CD14-positive monocyte (primary cell): ENCODE measurements around the gene CXCL17. TPM values are rescaled to one million over a fixed set of nuclear protein-coding genes. Genes with fewer than 3 reads are reported as not detected.

Source experiments
- DNase-seq, 3 donors: peaks; one replicate each; pipeline ENCODE4 v3.0.0-alpha.2; 2011 to 2022
- H2AFZ ChIP-seq: 2 replicates; pipeline ENCODE4 v1.6.0; 2012; ENCODE audit warnings: mild to moderate bottlenecking, low read depth, low read length, inconsistent platforms; ENCODE audit not compliant: insufficient read depth, poor library complexity, severe bottlenecking
- H3K27ac ChIP-seq, 2 donors: 1 replicate in 1 of 2; 2 replicates in 1 of 2; pipeline ENCODE4 v1.5.1; 2012 to 2013; ENCODE audit warnings: low read length in 2 of 2, control low read depth in 1 of 2, inconsistent platforms in 1 of 2, low read depth in 1 of 2, mild to moderate bottlenecking in 1 of 2
- H3K27me3 ChIP-seq, 2 donors: one replicate each; pipeline versions ENCODE4 v1.6.0 to v1.6.1; 2011 to 2013; ENCODE audit warnings: low read length in 2 of 2; ENCODE audit not compliant: control insufficient read depth in 2 of 2, insufficient read depth in 2 of 2
- H3K36me3 ChIP-seq, 2 donors: replicated peaks in 1 of 2; 1 replicate in 1 of 2; 2 replicates in 1 of 2; pipeline versions ENCODE4 v1.5.1 to v1.6.1; 2012 to 2013; ENCODE audit warnings: low read length in 2 of 2, control low read depth in 1 of 2, inconsistent platforms in 1 of 2, mild to moderate bottlenecking in 1 of 2; ENCODE audit not compliant: insufficient read depth in 2 of 2, control insufficient read depth in 1 of 2
- H3K4me1 ChIP-seq, 2 donors: 1 replicate in 1 of 2; 2 replicates in 1 of 2; pipeline versions ENCODE4 v1.5.1 to v1.6.1; 2012 to 2013; ENCODE audit warnings: low read length in 2 of 2, control low read depth in 1 of 2, inconsistent platforms in 1 of 2, mild to moderate bottlenecking in 1 of 2, moderate library complexity in 1 of 2; ENCODE audit not compliant: insufficient read depth in 2 of 2, control insufficient read depth in 1 of 2
- H3K4me2 ChIP-seq: replicated peaks from 2 replicates; pipeline ENCODE3; 2012; ENCODE audit warnings: low read length, moderate library complexity, mild to moderate bottlenecking; ENCODE audit not compliant: poor library complexity, severe bottlenecking; ENCODE audit errors: extremely low read depth
- H3K4me3 ChIP-seq, 3 experiments: fragments of 200-600 bp in 1 of 3; sonication (generic) in 1 of 3; replicated peaks in 1 of 3; 1 replicate in 2 of 3; 2 replicates in 1 of 3; pipeline ENCODE4 v1.5.1; 2011 to 2013; ENCODE audit warnings: low read length in 3 of 3, mild to moderate bottlenecking in 3 of 3, control low read depth in 2 of 3, low read depth in 2 of 3, inconsistent platforms in 1 of 3, moderate library complexity in 1 of 3
- H3K79me2 ChIP-seq: 2 replicates; pipeline ENCODE4 v1.6.0; 2012; ENCODE audit warnings: mild to moderate bottlenecking, control low read depth, inconsistent platforms, low read length, moderate library complexity; ENCODE audit not compliant: insufficient read depth
- H3K9ac ChIP-seq: 2 replicates; pipeline ENCODE4 v1.6.0; 2017; ENCODE audit warnings: low read length, mild to moderate bottlenecking; ENCODE audit not compliant: insufficient read depth, poor library complexity, severe bottlenecking
- H3K9me3 ChIP-seq, 2 donors: replicated peaks in 1 of 2; 1 replicate in 1 of 2; 2 replicates in 1 of 2; pipeline versions ENCODE4 v1.5.1 to v1.6.1; 2012 to 2013; ENCODE audit warnings: low read length in 2 of 2, control low read depth in 1 of 2; ENCODE audit not compliant: control insufficient read depth in 1 of 2, insufficient read depth in 1 of 2
- H4K20me1 ChIP-seq: 2 replicates; pipeline ENCODE4 v1.6.0; 2012; ENCODE audit warnings: mild to moderate bottlenecking, low read length, control low read depth, moderate library complexity; ENCODE audit not compliant: insufficient read depth
- H3K27ac Mint-ChIP-seq, 7 donors: one replicate each; pipeline ENCODE4 v1.8.0; 2020; ENCODE audit warnings: mild to moderate bottlenecking in 7 of 7, mixed read lengths in 7 of 7, moderate library complexity in 6 of 7, inconsistent platforms in 2 of 7
- H3K27me3 Mint-ChIP-seq, 3 donors: one replicate each; pipeline ENCODE4 v1.8.0; 2021 to 2022; ENCODE audit warnings: low read depth in 3 of 3, mild to moderate bottlenecking in 3 of 3, mixed read lengths in 3 of 3, moderate library complexity in 3 of 3, inconsistent platforms in 1 of 3
- H3K36me3 Mint-ChIP-seq, 2 donors: one replicate each; pipeline ENCODE4 v1.8.0; 2020; ENCODE audit warnings: mixed read lengths in 2 of 2, inconsistent platforms in 1 of 2, mild to moderate bottlenecking in 1 of 2
- H3K4me1 Mint-ChIP-seq: one replicate; pipeline ENCODE4 v1.8.0; 2020; ENCODE audit warnings: mild to moderate bottlenecking, mixed read lengths
- H3K4me3 Mint-ChIP-seq, 2 donors: one replicate each; pipeline ENCODE4 v1.8.0; 2020; ENCODE audit warnings: mild to moderate bottlenecking in 2 of 2, mixed read lengths in 2 of 2, moderate library complexity in 1 of 2
- H3K9me3 Mint-ChIP-seq, 7 donors: one replicate each; pipeline ENCODE4 v1.8.0; 2020 to 2022; ENCODE audit warnings: mixed read lengths in 7 of 7, mild to moderate bottlenecking in 6 of 7, moderate library complexity in 6 of 7, inconsistent platforms in 2 of 7
- CTCF ChIP-seq: fragments of 200-600 bp; IDR thresholded peaks from one replicate; pipeline ENCODE4 v1.8.0; 2022; ENCODE audit warnings: antibody characterized with exemption, mild to moderate bottlenecking
- WGBS: methylation state at CpG from one replicate; pipeline ENCODE4 v1.1.5; 2013; ENCODE audit warnings: missing lambda C conversion rate; ENCODE audit not compliant: insufficient coverage; 5-methylcytosine and 5-hydroxymethylcytosine counted together
- intact Hi-C, 2 donors: fragments of 100-400 bp; cut with micrococcal nuclease; formaldehyde crosslinking; loops; one replicate each; pipeline versions ENCODE4 v1.15.0 to v1.15.1; 2023
- polyA plus RNA-seq, 3 donors: library from polyadenylated mRNA; depleted of rRNA in 1 of 3; unstranded in 2 of 3; stranded (reverse) in 1 of 3; fragments of 300-500 nt in 2 of 3; fragments of >200 nt in 1 of 3; fragmentation: Illumina TruSeq in 2 of 3; gene quantifications; 1 replicate in 2 of 3; 2 replicates in 1 of 3; pipeline ENCODE4 v1.2.3, GENCODE V29; 2012 to 2021

Gene CXCL17
- polyA plus RNA-seq, 3 donors, result not detected

- no peak overlapping the region for H3K27ac ChIP-seq
- H3K4me1 Mint-ChIP-seq, result peaks cover 38% of the 10 kb centered on the region
- no peaks in the 10 kb centered on the region for H3K79me2 ChIP-seq
- H3K27me3 Mint-ChIP-seq, result peaks cover 26 to 40% (median 35%) of the 10 kb centered on the region in 3 donors
- H3K9me3 Mint-ChIP-seq, result peaks cover 0 to 14% (median 6%) of the 10 kb centered on the region in 7 donors
- peaks cover 0 to 32% of the 10 kb centered on the region in 2 donors for H3K27me3 ChIP-seq
- intact Hi-C loops, result no loop called here
- peak overlapping the region in 1 of 7 donors; percentile 57 for H3K27ac Mint-ChIP-seq
- no peaks in the 10 kb centered on the region for H3K36me3 ChIP-seq
- peaks cover 0 to 2% of the 10 kb centered on the region in 2 donors for H3K36me3 Mint-ChIP-seq
- no peaks in the 10 kb centered on the region for H4K20me1 ChIP-seq
- peak in 2 of 3 donors; percentile 18 to 41 for DNase-seq
- no peaks in the 10 kb centered on the region for H3K9me3 ChIP-seq
- peak; percentile 50 for TF ChIP-seq CTCF
- WGBS, result 68% methylated on average over 5 of the region's 10 CpGs
- H2AFZ ChIP-seq, result no peak overlapping the region
- H3K4me2 ChIP-seq, result no peak overlapping the region
- H3K4me1 ChIP-seq, result peaks cover 23 to 37% of the 10 kb centered on the region in 2 donors
- H3K4me3 Mint-ChIP-seq, result no peak overlapping the region
- no peak overlapping the region for H3K9ac ChIP-seq
- no peak overlapping the region for H3K4me3 ChIP-seq
Measured at GRCh38 chr19:42420055-42420544, 22.6 kb downstream of the CXCL17 start.

GRCh38 chr19:42419309-42419708 is 23.4 kb downstream of the CXCL17 start:
- no peak for TF ChIP-seq CTCF
- Histone ChIP-seq H3K4me1 (peaks cover 23 to 37% of the 10 kb centered on the region in 2 donors), H3K9me3 (no peaks in the 10 kb centered on the region), H3K27ac (no peak overlapping the region), H3K36me3 (no peaks in the 10 kb centered on the region), H2AFZ (no peak overlapping the region), H3K9ac (no peak overlapping the region), H3K27me3 (peaks cover 0 to 24% of the 10 kb centered on the region in 2 donors), H3K4me3 (no peak overlapping the region), H4K20me1 (no peaks in the 10 kb centered on the region), H3K4me2 (no peak overlapping the region), H3K79me2 (no peaks in the 10 kb centered on the region)
- H3K4me3 Mint-ChIP-seq, result no peak overlapping the region
- no peak for DNase-seq
- H3K27me3 Mint-ChIP-seq, result peaks cover 23 to 32% (median 27%) of the 10 kb centered on the region in 3 donors
- intact Hi-C loops, result no loop called here
- no peaks in the 10 kb centered on the region for H3K36me3 Mint-ChIP-seq
- H3K9me3 Mint-ChIP-seq, result peaks cover 0 to 10% (median 4%) of the 10 kb centered on the region in 7 donors
- H3K4me1 Mint-ChIP-seq, result peaks cover 36% of the 10 kb centered on the region
- WGBS, result 84% methylated on average over 3 of the region's 6 CpGs
- H3K27ac Mint-ChIP-seq, result no peak overlapping the region
